H9 (cell line): ENCODE results near the gene IGLL5. TPM values are rescaled to one million over a fixed set of nuclear protein-coding genes. Genes with fewer than 3 reads are reported as not detected.
A peak's percentile ranks its signal among the peaks of the same experiment; 100 is the strongest.

Experiments used
- DNase-seq: peaks from one replicate; pipeline ENCODE4 v3.0.0-alpha.2; 2017
- H2AFZ ChIP-seq: one replicate; pipeline ENCODE4 v1.6.1; 2013; ENCODE audit warnings: mild to moderate bottlenecking, low read length, control low read depth, moderate library complexity
- H2AK5ac ChIP-seq: 2 replicates; pipeline ENCODE4 v1.6.1; 2013; ENCODE audit warnings: low read length, control low read depth, mixed read lengths; ENCODE audit not compliant: insufficient read length
- H2BK120ac ChIP-seq: one replicate; pipeline ENCODE4 v1.6.1; 2013; ENCODE audit warnings: low read depth, mild to moderate bottlenecking, low read length, control low read depth, inconsistent platforms; ENCODE audit not compliant: poor library complexity, severe bottlenecking
- H2BK12ac ChIP-seq: 2 replicates; pipeline ENCODE4 v1.6.1; 2013; ENCODE audit warnings: low read length, control low read depth, mixed read lengths, low read depth; ENCODE audit not compliant: insufficient read length
- H2BK15ac ChIP-seq: 2 replicates; pipeline ENCODE4 v1.6.1; 2013; ENCODE audit warnings: low read depth, low read length, control low read depth
- H2BK20ac ChIP-seq: one replicate; pipeline ENCODE4 v1.6.1; 2013; ENCODE audit warnings: low read depth, mild to moderate bottlenecking, low read length, control low read depth, inconsistent platforms; ENCODE audit not compliant: poor library complexity, severe bottlenecking
- H2BK5ac ChIP-seq: 2 replicates; pipeline ENCODE4 v1.6.1; 2013; ENCODE audit warnings: low read length, control low read depth, mixed read lengths; ENCODE audit not compliant: insufficient read length
- H3K14ac ChIP-seq: 2 replicates; pipeline ENCODE4 v1.6.1; 2013; ENCODE audit warnings: low read length, control low read depth; ENCODE audit not compliant: insufficient read depth
- H3K18ac ChIP-seq: 2 replicates; pipeline ENCODE4 v1.6.1; 2013; ENCODE audit warnings: low read depth, mild to moderate bottlenecking, mixed read lengths, low read length, control low read depth; ENCODE audit not compliant: insufficient read length
- H3K23ac ChIP-seq: 2 replicates; pipeline ENCODE4 v1.6.1; 2013; ENCODE audit warnings: low read length, control low read depth, mixed read lengths, low read depth; ENCODE audit not compliant: insufficient read length
- H3K23me2 ChIP-seq: 2 replicates; pipeline ENCODE4 v1.6.1; 2013; ENCODE audit warnings: low read depth, mild to moderate bottlenecking, mixed read lengths, low read length, control low read depth; ENCODE audit not compliant: insufficient read length, poor library complexity, severe bottlenecking
- H3K27ac ChIP-seq: 2 replicates; pipeline ENCODE4 v1.5.1; 2013; ENCODE audit warnings: low read length, control low read depth, mixed read lengths, low read depth; ENCODE audit not compliant: insufficient read length
- H3K27me3 ChIP-seq: 2 replicates; pipeline ENCODE4 v1.6.1; 2013; ENCODE audit warnings: low read length, control low read depth, inconsistent platforms; ENCODE audit not compliant: insufficient read depth
- H3K4ac ChIP-seq: 2 replicates; pipeline ENCODE4 v1.6.1; 2013; ENCODE audit warnings: low read depth, mild to moderate bottlenecking, control low read depth, inconsistent platforms, low read length, moderate library complexity
- H3K4me1 ChIP-seq: 2 replicates; pipeline ENCODE4 v1.6.1; 2013; ENCODE audit warnings: low read length, control low read depth, inconsistent platforms; ENCODE audit not compliant: insufficient read depth
- H3K4me2 ChIP-seq: 2 replicates; pipeline ENCODE4 v1.6.1; 2013; ENCODE audit warnings: low read length, control low read depth, mixed read lengths; ENCODE audit not compliant: insufficient read length, insufficient read depth
- H3K56ac ChIP-seq: 2 replicates; pipeline ENCODE4 v1.6.1; 2013; ENCODE audit warnings: low read depth, mild to moderate bottlenecking, mixed read lengths, low read length, control low read depth; ENCODE audit not compliant: insufficient read length
- H3K79me1 ChIP-seq: 2 replicates; pipeline ENCODE4 v1.6.1; 2013; ENCODE audit warnings: low read depth, mild to moderate bottlenecking, moderate library complexity, low read length, control low read depth, inconsistent platforms; ENCODE audit not compliant: insufficient read depth, poor library complexity, severe bottlenecking
- H3K79me2 ChIP-seq: 2 replicates; pipeline ENCODE4 v1.6.1; 2013; ENCODE audit warnings: low read length, control low read depth, inconsistent platforms; ENCODE audit not compliant: insufficient read depth
- H3K9ac ChIP-seq: 2 replicates; pipeline ENCODE4 v1.6.1; 2013; ENCODE audit warnings: low read length, control low read depth, mixed read lengths; ENCODE audit not compliant: insufficient read length; ENCODE audit errors: extremely low read depth
- H3K9me3 ChIP-seq: one replicate; pipeline ENCODE4 v1.6.1; 2013; ENCODE audit warnings: low read depth, low read length, inconsistent platforms; ENCODE audit not compliant: control insufficient read depth
- H3T11ph ChIP-seq: one replicate; pipeline ENCODE4 v1.6.1; 2013; ENCODE audit warnings: mild to moderate bottlenecking, low read length, control low read depth, inconsistent platforms
- H4K20me1 ChIP-seq: one replicate; pipeline ENCODE4 v1.6.1; 2013; ENCODE audit not compliant: control insufficient read depth, insufficient read length, insufficient read depth
- H4K5ac ChIP-seq: 2 replicates; pipeline ENCODE4 v1.6.1; 2013; ENCODE audit warnings: low read depth, mild to moderate bottlenecking, mixed read lengths, low read length, control low read depth; ENCODE audit not compliant: insufficient read length
- H4K8ac ChIP-seq: replicated peaks from 2 replicates; pipeline ENCODE4 v1.6.1; 2013; ENCODE audit warnings: low read length, control low read depth, mixed read lengths, low read depth; ENCODE audit not compliant: insufficient read length
- H4K91ac ChIP-seq: 2 replicates; pipeline ENCODE4 v1.6.1; 2013; ENCODE audit warnings: low read depth, mild to moderate bottlenecking, moderate library complexity, mixed read lengths, low read length, control low read depth; ENCODE audit not compliant: insufficient read length
- H3K27ac Mint-ChIP-seq, 3 experiments: 2 replicates in 2 of 3; 3 replicates in 1 of 3; pipeline ENCODE4 v1.8.0; 2020 to 2021; ENCODE audit warnings: mixed read lengths in 3 of 3, mild to moderate bottlenecking in 1 of 3, moderate library complexity in 1 of 3
- H3K27me3 Mint-ChIP-seq: 2 replicates; pipeline ENCODE4 v1.8.0; 2021; ENCODE audit warnings: low read depth, mild to moderate bottlenecking, moderate library complexity, mixed read lengths
- H3K36me3 Mint-ChIP-seq, 3 experiments: 2 replicates in 2 of 3; 3 replicates in 1 of 3; pipeline ENCODE4 v1.8.0; 2020 to 2021; ENCODE audit warnings: low read depth in 3 of 3, mixed read lengths in 3 of 3; ENCODE audit not compliant: insufficient read depth in 1 of 3
- H3K4me1 Mint-ChIP-seq, 2 experiments: 2 replicates each; pipeline ENCODE4 v1.8.0; 2020; ENCODE audit warnings: mixed read lengths in 2 of 2
- H3K4me3 Mint-ChIP-seq, 2 experiments: 2 replicates in 1 of 2; 3 replicates in 1 of 2; pipeline ENCODE4 v1.8.0; 2020 to 2021; ENCODE audit warnings: mild to moderate bottlenecking in 2 of 2, mixed read lengths in 2 of 2, moderate library complexity in 1 of 2
- H3K9me3 Mint-ChIP-seq, 2 experiments: 2 replicates in 1 of 2; 3 replicates in 1 of 2; pipeline ENCODE4 v1.8.0; 2020; ENCODE audit warnings: mild to moderate bottlenecking in 2 of 2, mixed read lengths in 2 of 2, moderate library complexity in 1 of 2
- WGBS: extraction: QIAGEN DNeasy Blood & Tissue Kit; methylation state at CpG from one replicate; pipeline ENCODE4 v1.1.7; 2013; ENCODE audit warnings: missing lambda C conversion rate, low lambda C conversion rate, mixed read lengths; ENCODE audit not compliant: insufficient read length; ENCODE audit errors: extremely low coverage; 5-methylcytosine and 5-hydroxymethylcytosine counted together
- total RNA-seq: library from RNA; stranded (reverse); gene quantifications from 2 replicates; pipeline ENCODE4 v1.2.1, GENCODE V29; 2021
- TF ChIP-seq, protein P1 (sequence below): fragments of 200-600 bp; sonication (generic); conservative IDR thresholded peaks from 3 replicates; pipeline ENCODE4 v1.8.0; 2021; ENCODE audit warnings: antibody characterized with exemption, mild to moderate bottlenecking

IGLL5 gene
- total RNA-seq, 1 experiment from 2014 or later = not detected

DNA sequence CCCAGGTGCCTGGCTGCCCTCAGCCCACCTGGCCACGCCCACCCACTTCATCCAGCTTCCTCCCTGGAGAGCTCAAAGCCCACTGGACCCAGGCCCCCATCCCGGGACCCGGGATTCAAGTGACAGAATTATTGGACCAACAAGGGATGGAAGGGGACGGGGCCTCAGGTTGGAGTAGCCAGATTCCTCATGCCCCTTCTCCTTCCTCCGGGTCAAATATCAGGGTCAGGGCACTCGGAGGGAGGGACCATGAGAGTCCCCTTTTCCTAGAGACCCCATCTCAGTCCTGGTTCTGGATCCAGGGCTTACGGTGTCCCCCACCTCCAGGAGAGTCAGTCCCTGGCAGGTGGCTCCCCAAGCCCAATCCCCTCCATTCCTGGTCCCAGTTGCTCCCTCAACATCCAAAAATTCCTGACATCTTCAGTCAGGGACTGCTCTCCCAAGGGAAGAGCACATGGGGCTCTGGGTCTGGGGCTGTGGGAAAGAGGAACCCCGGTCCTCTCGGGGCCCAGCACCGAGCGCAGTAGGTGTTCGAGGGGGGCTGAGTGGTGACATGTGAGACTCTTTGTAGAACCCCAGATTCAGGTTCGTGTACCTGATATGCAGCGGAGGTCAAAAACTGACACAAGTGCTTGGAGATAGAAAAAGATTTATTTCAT lies 37.7 kb downstream of the IGLL5 start:
- no CpG with 5 or more reads among the region's 14 CpGs for WGBS
- Histone ChIP-seq H2AFZ (no peak overlapping the region), H4K20me1 (no peaks in the 10 kb centered on the region), H3K27ac (no peak overlapping the region), H3K4me2 (no peak overlapping the region), H3K27me3 (peaks cover 2% of the 10 kb centered on the region; the same call in 1 of the 2 replicates), H3T11ph (no peak overlapping the region), H3K9me3 (no peaks in the 10 kb centered on the region), H3K4ac (no peak overlapping the region), H4K8ac (no peak overlapping the region), H2BK5ac (no peak overlapping the region), H2BK20ac (no peak overlapping the region), H2BK120ac (no peak overlapping the region), H2AK5ac (no peak overlapping the region), H3K79me2 (no peaks in the 10 kb centered on the region), H3K18ac (no peak overlapping the region), H3K56ac (no peak overlapping the region), H4K5ac (no peak overlapping the region), H3K14ac (no peak overlapping the region), H2BK12ac (no peak overlapping the region), H3K4me1 (peaks cover 4% of the 10 kb centered on the region; the same call in 1 of the 2 replicates), H3K23me2 (no peaks in the 10 kb centered on the region), H3K9ac (no peak overlapping the region), H3K79me1 (no peaks in the 10 kb centered on the region), H3K23ac (no peak overlapping the region), H2BK15ac (no peak overlapping the region), H4K91ac (no peak overlapping the region)
- Mint-ChIP-seq H3K4me3 (peak overlapping the region in 1 of 2 experiments; percentile 7; a peak in 2 of 5 replicates), H3K9me3 (no peaks in the 10 kb centered on the region), H3K27ac (no peak overlapping the region), H3K4me1 (peaks cover 12 to 20% of the 10 kb centered on the region in 2 experiments), H3K27me3 (peaks cover 97% of the 10 kb centered on the region), H3K36me3 (no peaks in the 10 kb centered on the region)
- no peak for DNase-seq
- TF ChIP-seq, protein P1, sequence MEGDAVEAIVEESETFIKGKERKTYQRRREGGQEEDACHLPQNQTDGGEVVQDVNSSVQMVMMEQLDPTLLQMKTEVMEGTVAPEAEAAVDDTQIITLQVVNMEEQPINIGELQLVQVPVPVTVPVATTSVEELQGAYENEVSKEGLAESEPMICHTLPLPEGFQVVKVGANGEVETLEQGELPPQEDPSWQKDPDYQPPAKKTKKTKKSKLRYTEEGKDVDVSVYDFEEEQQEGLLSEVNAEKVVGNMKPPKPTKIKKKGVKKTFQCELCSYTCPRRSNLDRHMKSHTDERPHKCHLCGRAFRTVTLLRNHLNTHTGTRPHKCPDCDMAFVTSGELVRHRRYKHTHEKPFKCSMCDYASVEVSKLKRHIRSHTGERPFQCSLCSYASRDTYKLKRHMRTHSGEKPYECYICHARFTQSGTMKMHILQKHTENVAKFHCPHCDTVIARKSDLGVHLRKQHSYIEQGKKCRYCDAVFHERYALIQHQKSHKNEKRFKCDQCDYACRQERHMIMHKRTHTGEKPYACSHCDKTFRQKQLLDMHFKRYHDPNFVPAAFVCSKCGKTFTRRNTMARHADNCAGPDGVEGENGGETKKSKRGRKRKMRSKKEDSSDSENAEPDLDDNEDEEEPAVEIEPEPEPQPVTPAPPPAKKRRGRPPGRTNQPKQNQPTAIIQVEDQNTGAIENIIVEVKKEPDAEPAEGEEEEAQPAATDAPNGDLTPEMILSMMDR = no peak
